Activated CD8-positive, alpha-beta memory T cell treated with anti-CD3 and anti-CD28 coated beads, Interleukin-2, amount 50 U/mL, for 4 hours (primary cell): ENCODE data around the gene BHLHE41.

Experiments used
- DNase-seq: peaks from one replicate; pipeline ENCODE4 v3.0.0-alpha.2; 2020

Gene BHLHE41

GRCh38 chr12:26124446-26125399 is at the start of gene BHLHE41:
TSS of gene BHLHE41 (minus strand) at chr12:26125037. CDS start at chr12:26124779, 258 bp downstream.
- no peak for DNase-seq

DNA sequence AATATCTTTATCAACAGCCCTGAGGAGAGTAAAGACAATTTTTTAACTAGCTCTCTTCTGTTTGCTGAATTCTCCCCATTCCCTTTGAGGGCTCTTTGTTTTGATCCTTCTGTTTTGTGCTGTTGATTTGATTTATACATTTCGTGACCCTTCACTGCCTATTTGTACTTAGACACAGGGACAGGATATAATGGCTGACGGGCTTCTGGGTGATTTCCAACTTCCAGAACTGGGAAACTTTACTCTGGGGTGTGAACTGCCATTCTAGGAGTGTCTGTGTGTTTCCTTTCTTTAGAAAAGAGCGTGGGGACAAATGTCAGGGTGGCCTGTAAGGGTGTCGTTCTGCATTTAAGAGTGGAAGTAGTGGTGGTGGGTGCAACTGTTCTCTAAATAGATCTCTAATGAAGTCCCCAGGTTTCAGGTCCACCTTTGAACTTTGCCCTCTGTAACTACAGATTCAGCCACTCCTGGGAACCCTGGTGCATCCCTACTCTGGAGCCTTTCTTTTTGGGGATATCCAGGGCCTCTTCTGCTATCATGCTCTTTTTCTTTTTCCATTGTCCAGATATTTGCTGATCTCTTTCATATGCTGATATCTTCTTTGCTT is 48.2 kb upstream of the BHLHE41 start:
- DNase-seq, result no peak

DNA sequence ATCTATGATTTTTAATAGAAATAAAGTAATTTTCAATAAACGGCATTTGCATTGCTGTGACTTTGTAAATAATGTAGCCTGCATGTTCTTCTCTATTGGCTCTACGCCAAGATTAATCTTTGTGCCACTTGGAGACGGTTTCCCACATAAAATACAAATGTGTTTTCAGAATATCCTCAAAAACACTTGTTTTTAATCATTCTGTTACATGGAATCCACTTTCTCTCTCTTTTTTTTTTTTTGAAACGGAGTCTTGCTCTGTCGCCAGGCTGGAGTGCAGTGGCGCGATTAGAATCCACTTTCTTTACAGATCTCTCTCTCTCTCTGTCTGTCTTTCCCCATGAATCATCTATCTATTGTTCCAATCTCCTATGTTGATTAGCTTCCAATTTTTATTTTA is 47.7 kb upstream of the BHLHE41 start:
- DNase-seq, result no peak

- no peak for DNase-seq
Observed at GRCh38 chr12:26172013-26172412, 47.2 kb upstream of the BHLHE41 start.

GRCh38 chr12:26164118-26164517 is 39.3 kb upstream of the BHLHE41 start:
- DNase-seq, result no peak

GRCh38 chr12:26162905-26163304 is 38.1 kb upstream of the BHLHE41 start:
- no peak for DNase-seq

GRCh38 chr12:26162174-26162573 is 37.3 kb upstream of the BHLHE41 start:
- no peak for DNase-seq

- no peak for DNase-seq
Observed at GRCh38 chr12:26158078-26158764, 33.4 kb upstream of the BHLHE41 start.

GRCh38 chr12:26157001-26157400 is 32.2 kb upstream of the BHLHE41 start:
- DNase-seq, result no peak

DNA sequence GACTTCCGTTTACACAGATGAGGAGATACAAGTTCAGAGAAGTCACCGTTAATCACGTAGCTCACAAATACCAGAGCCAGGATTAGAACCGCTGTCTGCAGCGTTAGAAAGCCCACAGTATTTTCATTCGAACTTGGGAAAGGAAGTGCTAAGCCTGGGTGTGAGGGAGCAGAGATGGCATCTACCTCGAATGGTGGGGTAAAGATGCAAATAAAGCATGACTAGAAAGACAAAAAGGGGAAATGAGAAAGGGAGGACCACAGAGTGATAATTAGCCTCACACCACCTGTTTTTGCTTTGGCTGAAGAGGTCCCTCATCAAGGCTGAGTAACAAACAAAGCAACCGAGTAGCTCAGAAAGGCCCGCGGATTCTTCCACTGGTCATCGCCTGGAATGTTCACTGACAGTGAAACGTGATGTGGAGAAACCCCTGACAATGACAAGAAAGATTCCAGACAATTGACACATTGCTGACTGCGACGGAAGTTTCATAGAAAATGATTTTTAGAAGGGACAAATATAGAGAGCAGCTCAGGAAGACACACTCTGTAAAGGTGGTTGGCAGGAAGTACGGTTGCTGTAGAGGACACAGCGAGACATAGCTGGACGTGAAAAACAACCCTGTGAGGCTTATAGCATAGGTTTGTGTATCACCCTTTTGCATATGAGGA is 31.5 kb upstream of the BHLHE41 start:
- no peak for DNase-seq

DNA sequence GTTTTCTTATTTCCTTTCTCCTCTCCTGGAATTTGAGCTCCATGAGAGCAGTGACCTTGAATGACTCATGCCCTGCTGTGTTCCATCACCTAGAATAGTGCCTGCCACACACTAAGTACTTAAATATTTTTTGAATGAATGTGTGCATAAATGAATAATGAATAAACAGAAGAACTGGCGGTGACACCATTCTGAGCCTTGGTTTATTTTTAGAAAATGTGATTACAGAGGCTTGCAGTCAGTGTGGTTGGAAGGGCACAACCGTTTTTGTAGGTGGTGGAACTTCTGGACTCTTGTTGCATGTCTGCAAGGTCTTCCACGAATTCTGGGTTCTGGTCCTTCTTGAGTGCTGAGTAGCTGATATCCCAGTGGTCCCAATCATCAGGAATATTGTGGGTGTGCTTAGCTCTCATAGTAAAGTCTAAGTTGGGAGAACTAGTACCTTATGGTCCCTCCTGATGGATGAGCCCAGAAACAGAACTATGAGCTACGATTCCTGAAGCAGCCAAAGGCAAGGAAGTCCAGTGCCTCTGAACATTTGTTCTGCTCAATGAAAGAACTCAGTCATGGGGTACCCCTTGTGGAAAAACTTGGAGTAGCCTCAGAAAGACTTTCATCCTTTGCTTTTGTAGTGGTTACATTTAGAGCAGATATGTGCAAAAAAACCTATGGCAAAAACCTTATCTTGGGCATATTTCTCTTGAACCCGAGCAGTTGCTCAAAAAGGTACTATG is 28.8 kb upstream of the BHLHE41 start:
- no peak for DNase-seq

DNA sequence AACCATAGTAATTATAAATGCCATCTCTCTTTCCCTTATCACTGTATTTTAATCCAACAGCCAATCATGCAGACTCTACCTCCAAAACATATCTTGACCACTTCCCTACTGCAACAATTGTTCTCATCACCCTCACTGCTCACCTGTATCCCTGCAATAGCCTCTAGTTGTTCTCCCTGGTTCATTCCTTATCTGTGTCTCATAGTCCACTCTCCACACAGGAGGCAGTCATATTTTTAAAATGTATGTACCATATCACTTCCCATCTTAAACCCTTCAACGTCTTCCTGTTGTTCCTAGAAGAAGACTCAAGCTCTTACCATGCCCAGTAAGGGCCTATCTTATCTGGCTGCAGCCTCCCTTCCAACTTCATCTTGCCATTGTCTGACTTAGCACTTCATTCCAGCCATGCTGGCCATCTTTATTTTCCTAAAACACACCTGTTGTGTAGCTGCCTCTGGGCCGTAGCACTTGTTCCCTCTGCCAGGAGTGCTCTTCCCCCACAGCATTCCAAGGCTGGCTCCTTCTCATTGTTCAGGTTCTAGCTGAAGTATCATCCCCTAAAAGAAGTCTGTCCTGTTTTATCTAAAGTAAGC is 27.8 kb upstream of the BHLHE41 start:
- no peak for DNase-seq

DNA sequence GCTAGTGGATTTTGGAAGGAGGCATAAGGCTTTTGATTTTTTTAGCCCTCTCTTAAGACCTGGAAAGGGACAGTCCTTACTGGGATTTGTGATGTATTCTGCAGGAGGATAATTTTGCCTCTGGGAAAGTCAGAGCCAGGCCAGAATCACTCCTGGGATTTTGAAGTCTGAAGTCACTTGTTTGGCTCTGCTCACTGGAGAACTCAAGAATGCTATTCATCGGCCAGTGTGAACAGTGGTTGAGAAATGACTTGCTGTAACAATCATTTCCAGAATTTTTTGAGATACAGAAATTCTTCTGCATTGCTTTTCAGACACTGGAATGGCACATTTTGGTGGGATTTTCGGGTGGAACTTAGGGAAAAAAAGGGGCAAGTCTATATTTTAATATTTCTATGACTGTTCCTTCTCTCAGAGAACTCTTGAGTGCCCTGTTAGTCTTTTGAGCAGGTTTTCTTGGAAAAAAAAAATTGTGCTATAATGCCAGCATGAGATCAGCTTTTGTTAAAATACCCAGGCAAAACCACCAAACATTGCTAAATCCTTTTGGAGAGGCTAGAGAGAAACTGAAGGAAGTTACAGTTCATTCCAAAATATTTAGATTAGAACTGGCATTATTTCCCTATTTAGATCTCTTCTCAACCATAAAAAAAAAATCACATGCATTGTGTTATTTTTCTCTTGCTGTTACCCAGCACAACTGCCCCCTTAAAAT is 26.1 kb upstream of the BHLHE41 start:
- DNase-seq, result no peak

- DNase-seq, result no peak
Observed at GRCh38 chr12:26149968-26150500, 25.2 kb upstream of the BHLHE41 start.

DNA sequence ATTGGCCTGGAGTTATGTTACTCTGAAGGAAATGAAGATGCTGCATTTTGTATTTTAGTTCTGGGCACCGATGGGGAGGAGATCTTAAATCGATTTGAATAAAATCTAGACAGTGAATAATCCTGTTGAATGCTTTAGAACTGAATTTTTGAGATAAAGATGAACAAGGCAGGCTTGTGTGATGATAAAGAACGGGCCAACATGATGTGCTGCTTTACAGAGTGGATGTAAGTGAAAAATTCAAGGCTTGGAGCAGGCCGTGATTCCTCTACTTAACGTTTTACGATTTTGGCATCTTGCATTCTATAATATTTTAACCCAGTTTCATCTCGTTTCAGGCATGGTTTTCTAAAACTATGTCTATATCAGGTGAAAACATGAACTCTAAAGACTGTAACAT is 23.5 kb upstream of the BHLHE41 start:
- DNase-seq, result no peak

DNA sequence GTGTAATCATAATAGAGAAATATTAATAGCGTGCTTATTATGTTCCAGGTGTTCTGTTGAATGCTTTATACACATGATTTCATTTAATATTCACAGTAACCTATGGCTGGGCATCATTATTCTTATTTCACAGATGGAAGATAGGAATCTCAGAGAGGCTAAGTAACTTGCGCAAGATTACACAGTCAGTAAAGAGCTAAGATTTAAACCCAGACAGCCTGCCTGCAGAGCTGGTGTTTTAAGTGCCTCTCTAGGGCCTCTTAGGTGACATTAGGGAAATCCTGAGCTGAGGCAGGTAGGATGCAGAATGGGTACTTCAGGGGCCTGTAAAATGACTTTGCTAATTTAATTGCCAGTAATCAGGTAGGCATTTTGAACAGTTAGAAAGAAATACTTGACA is 18.5 kb upstream of the BHLHE41 start:
- DNase-seq, result no peak

- no peak for DNase-seq
Observed at GRCh38 chr12:26138860-26139259, 14.0 kb upstream of the BHLHE41 start.

GRCh38 chr12:26136688-26137087 is 11.9 kb upstream of the BHLHE41 start:
- no peak for DNase-seq

DNA sequence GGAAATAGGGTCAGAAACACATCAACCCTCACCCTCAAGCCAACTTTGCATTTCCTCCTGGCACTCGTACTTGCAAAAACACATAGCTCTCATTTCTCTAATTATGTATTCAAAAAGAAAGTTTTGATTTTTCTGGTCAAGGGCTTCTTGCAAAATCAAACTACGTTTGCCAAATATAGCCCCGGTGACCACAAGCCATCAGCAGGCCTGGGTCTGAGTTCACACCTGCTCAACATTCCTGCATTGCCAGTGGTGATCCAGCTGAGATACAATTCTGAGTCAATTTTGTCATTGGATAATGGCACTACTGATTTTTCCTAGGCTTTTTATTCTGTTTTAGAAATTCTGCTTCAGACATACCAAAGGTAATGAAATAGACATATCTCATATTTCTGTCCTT is 10.7 kb upstream of the BHLHE41 start:
- no peak for DNase-seq

GRCh38 chr12:26135010-26135420 is 10.2 kb upstream of the BHLHE41 start:
- no peak for DNase-seq

- no peak for DNase-seq
Observed at GRCh38 chr12:26134540-26134939, 9.7 kb upstream of the BHLHE41 start.
